Sigmoid colon (tissue), 7 donors: ENCODE data around the gene EPHB1. TPM values are rescaled to one million over a fixed set of nuclear protein-coding genes. Genes with fewer than 3 reads are reported as not detected.
"Not testable (repeated sequence)": the region's sequence is repeated elsewhere in the genome, so short reads cannot be mapped to it uniquely, and the experiment has no call there.

ENCODE experiments used
- DNase-seq: peaks from one replicate; pipeline ENCODE4 v3.0.0-alpha.2; 2019
- H3K27ac ChIP-seq, 4 donors: fragments of 200-600 bp; sonication (generic); one replicate each; pipeline ENCODE4 v1.5.1; 2016 to 2019; ENCODE audit warnings: mild to moderate bottlenecking in 1 of 4
- H3K27me3 ChIP-seq, 3 donors: fragments of 200-600 bp; sonication (generic); one replicate each; pipeline ENCODE4 v1.5.1; 2019; ENCODE audit warnings: mild to moderate bottlenecking in 1 of 3
- H3K36me3 ChIP-seq, 4 donors: fragments of 200-600 bp; sonication (generic); one replicate each; pipeline ENCODE4 v1.5.1; 2016 to 2019
- H3K4me1 ChIP-seq, 4 donors: fragments of 200-600 bp; sonication (generic); one replicate each; pipeline ENCODE4 v1.5.1; 2017 to 2019
- H3K4me3 ChIP-seq, 4 donors: fragments of 200-600 bp; sonication (generic); one replicate each; pipeline ENCODE4 v1.5.1; 2017 to 2019; ENCODE audit warnings: mild to moderate bottlenecking in 2 of 4, moderate library complexity in 1 of 4
- H3K9me3 ChIP-seq, 4 donors: fragments of 200-600 bp in 3 of 4; sonication (generic) in 3 of 4; one replicate each; pipeline versions ENCODE4 v1.5.1 to v1.6.1; 2013 to 2019
- CTCF ChIP-seq, 4 experiments: fragments of 450-650 bp in 3 of 4; fragments of 200-600 bp in 1 of 4; IDR thresholded peaks; one replicate each; pipeline ENCODE4 v1.5.1; 2016 to 2019; ENCODE audit warnings: antibody characterized with exemption in 4 of 4, mild to moderate bottlenecking in 3 of 4, moderate library complexity in 2 of 4
- EP300 ChIP-seq, 4 donors: sonication (generic); formaldehyde crosslinking; IDR thresholded peaks; one replicate each; pipeline ENCODE4 v1.6.1; 2017; ENCODE audit warnings: antibody characterized with exemption in 4 of 4
- POLR2A ChIP-seq, 2 donors: fragments of 450-650 bp; IDR thresholded peaks; one replicate each; pipeline ENCODE4 v1.6.1; 2016; ENCODE audit warnings: antibody characterized with exemption in 2 of 2, mild to moderate bottlenecking in 2 of 2, moderate library complexity in 2 of 2
- POLR2AphosphoS5 ChIP-seq, 4 donors: sonication (generic); formaldehyde crosslinking; IDR thresholded peaks; one replicate each; pipeline ENCODE4 v1.6.1; 2017; ENCODE audit warnings: antibody characterized with exemption in 4 of 4
- WGBS, 2 donors: extraction: QIAGEN DNeasy Blood & Tissue Kit; methylation state at CpG; one replicate each; pipeline ENCODE4 v1.1.7; 2013; 5-methylcytosine and 5-hydroxymethylcytosine counted together
- intact Hi-C: fragments of 100-400 bp; cut with DNase I; formaldehyde crosslinking; loops from one replicate; pipeline ENCODE4 v1.15.1; 2023
- polyA plus RNA-seq, 3 donors: library from polyadenylated mRNA; stranded (reverse); fragments of 200-250 nt; gene quantifications; one replicate each; pipeline ENCODE4 v1.2.3, GENCODE V29; 2013
- total RNA-seq, 4 donors: library from RNA; depleted of rRNA; stranded (reverse); fragments of >200 nt; gene quantifications; one replicate each; pipeline ENCODE4 v1.1.0, GENCODE V29; 2016
- donor health status: healthy with polysubstance abuse.
- donor health status: Bipolar disorder and iron deficiency.
- donor health status: healthy.

EPHB1 gene
- total and polyA plus RNA-seq, 7 donors: 0.29 to 17.3 (median 3.6) TPM; not detected in 2

GRCh38 chr3:135106445-135106844 lies 311.4 kb downstream of the EPHB1 start:
- H3K9me3 ChIP-seq: no peaks in the 10 kb centered on the region
- TF ChIP-seq CTCF (IDR thresholded peaks at IDR 0.05) (no peak), POLR2A (IDR thresholded peaks at IDR 0.05) (no peak), EP300 (IDR thresholded peaks at IDR 0.05) (no peak), POLR2AphosphoS5 (IDR thresholded peaks at IDR 0.05) (no peak)
- H3K4me3 ChIP-seq: no peak overlapping the region
- H3K36me3 ChIP-seq: no peaks in the 10 kb centered on the region
- H3K4me1 ChIP-seq: peaks cover 0 to 21% (median 3%) of the 10 kb centered on the region in 4 donors
- DNase-seq: no peak
- H3K27me3 ChIP-seq: no peaks in the 10 kb centered on the region
- intact Hi-C loops: no loop called here
- WGBS, 2 donors: 22 to 58% methylated on average over 8 of the region's 8 CpGs
- H3K27ac ChIP-seq: no peak overlapping the region

DNA sequence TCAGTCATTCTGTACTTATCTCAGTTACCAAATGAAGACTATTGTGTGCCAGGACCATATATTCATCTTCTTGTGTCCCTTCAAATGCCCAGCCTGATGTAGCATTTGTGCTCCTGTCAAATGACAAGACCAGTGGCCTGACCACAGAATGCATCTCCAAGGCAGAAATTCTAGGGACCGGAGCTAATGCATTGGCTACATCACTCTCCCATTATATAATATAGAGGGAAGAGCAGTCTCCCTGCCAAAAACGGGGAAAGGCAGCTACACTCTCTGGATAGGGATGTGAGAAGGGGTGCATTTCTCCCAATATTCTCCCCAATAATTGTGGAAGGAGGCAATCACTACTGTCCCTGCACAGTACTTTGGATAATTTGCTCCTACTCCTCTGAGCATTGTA lies 312.0 kb downstream of the EPHB1 start:
- DNase-seq: no peak
- Histone ChIP-seq H3K9me3 (no peaks in the 10 kb centered on the region), H3K27me3 (no peaks in the 10 kb centered on the region), H3K4me1 (peaks cover 0 to 19% (median 3%) of the 10 kb centered on the region in 4 donors), H3K36me3 (no peaks in the 10 kb centered on the region), H3K27ac (no peak overlapping the region), H3K4me3 (no peak overlapping the region)
- TF ChIP-seq POLR2A (IDR thresholded peaks at IDR 0.05) (no peak), POLR2AphosphoS5 (IDR thresholded peaks at IDR 0.05) (no peak), EP300 (IDR thresholded peaks at IDR 0.05) (no peak), CTCF (IDR thresholded peaks at IDR 0.05) (no peak)
- WGBS, 2 donors: 80 to 85% methylated on average over 2 of the region's 2 CpGs
- intact Hi-C loops: no loop called here

GRCh38 chr3:135109681-135110080 lies 314.6 kb downstream of the EPHB1 start:
- Histone ChIP-seq H3K36me3 (no peaks in the 10 kb centered on the region), H3K4me1 (peaks cover 0 to under 1% (median 0%) of the 10 kb centered on the region in 4 donors), H3K27ac (no peak overlapping the region), H3K4me3 (no peak overlapping the region), H3K9me3 (no peaks in the 10 kb centered on the region), H3K27me3 (no peaks in the 10 kb centered on the region)
- no peak for DNase-seq
- WGBS, 2 donors: 80 to 82% methylated on average over 8 of the region's 8 CpGs
- intact Hi-C loops: no loop called here
- TF ChIP-seq EP300 (IDR thresholded peaks at IDR 0.05) (no peak), POLR2A (IDR thresholded peaks at IDR 0.05) (no peak), POLR2AphosphoS5 (IDR thresholded peaks at IDR 0.05) (no peak), CTCF (IDR thresholded peaks at IDR 0.05) (no peak)

DNA sequence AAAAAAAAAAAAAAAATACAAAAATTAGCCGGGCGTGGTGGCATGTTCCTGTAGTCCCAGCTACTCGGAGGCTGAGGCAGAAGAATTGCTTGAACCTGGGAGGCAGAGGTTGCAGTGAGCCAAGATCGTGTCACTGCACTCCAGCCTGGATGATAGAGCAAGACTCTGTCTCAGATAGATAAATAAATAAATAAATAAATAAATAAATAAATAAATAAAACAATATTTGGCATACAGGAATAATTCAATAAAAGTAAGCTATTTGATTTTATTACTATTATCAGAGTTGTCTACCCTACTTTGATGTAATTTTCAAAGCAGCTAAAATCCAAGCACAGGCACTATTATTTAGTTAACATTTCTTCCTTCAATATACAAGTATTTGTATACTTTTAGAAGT lies 319.5 kb downstream of the EPHB1 start:
- intact Hi-C loops, H3K27ac ChIP-seq, H3K27me3 ChIP-seq, H3K4me3 ChIP-seq, DNase-seq, H3K9me3 ChIP-seq, H3K4me1 ChIP-seq, H3K36me3 ChIP-seq: not testable (repeated sequence)
- WGBS, 2 donors: 84 to 89% methylated on average over 4 of the region's 4 CpGs

- intact Hi-C loops: no loop called here
- WGBS, 2 donors: 57 to 71% methylated on average over 5 of the region's 5 CpGs
- TF ChIP-seq POLR2A (IDR thresholded peaks at IDR 0.05) (no peak), POLR2AphosphoS5 (IDR thresholded peaks at IDR 0.05) (no peak), EP300 (IDR thresholded peaks at IDR 0.05) (no peak)
Observed at GRCh38 chr3:135117977-135118376, 322.9 kb downstream of the EPHB1 start.

DNA sequence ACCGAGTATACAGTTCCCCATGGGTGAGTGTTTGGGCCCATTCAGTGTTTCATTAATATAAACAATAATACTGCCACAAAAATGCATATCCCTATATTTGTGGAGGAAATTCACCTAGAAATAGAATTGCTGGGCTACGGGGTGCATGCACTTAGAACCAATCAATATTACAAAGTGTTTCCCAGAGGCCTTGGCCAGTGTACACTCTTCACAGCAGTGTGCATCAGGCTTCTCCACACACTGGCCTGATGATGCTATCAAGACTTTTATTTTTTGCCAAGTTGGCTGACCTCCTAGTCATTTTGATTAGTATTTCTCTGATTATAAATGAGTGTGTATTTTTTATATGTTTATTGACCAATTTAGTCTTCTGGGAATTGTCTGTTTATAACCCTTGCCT lies 323.7 kb downstream of the EPHB1 start:
- Histone ChIP-seq H3K27ac (no peak overlapping the region), H3K9me3 (no peaks in the 10 kb centered on the region), H3K4me1 (no peaks in the 10 kb centered on the region), H3K27me3 (no peaks in the 10 kb centered on the region), H3K36me3 (no peaks in the 10 kb centered on the region), H3K4me3 (no peak overlapping the region)
- WGBS, 2 donors: 85 to 87% methylated on average over 2 of the region's 2 CpGs
- TF ChIP-seq POLR2AphosphoS5 (IDR thresholded peaks at IDR 0.05): no peak
- no peak for DNase-seq
- intact Hi-C loops: no loop called here

More at GRCh38 chr3:135117977-135118376, 322.9 kb downstream of the EPHB1 start:
- H3K36me3 ChIP-seq: no peaks in the 10 kb centered on the region
- H3K27ac ChIP-seq: no peak overlapping the region
- H3K4me1 ChIP-seq: no peaks in the 10 kb centered on the region
- no peak overlapping the region for H3K4me3 ChIP-seq
- no peaks in the 10 kb centered on the region for H3K27me3 ChIP-seq
- no peak for DNase-seq
- no peaks in the 10 kb centered on the region for H3K9me3 ChIP-seq
